Lower leg skin (tissue), 3 donors: ENCODE results near the gene FICD.

Source experiments
- CTCF ChIP-seq, 3 donors: fragments of 450-650 bp; IDR thresholded peaks; one replicate each; pipeline ENCODE4 v1.5.1; 2016; ENCODE audit warnings: antibody characterized with exemption in 3 of 3, mild to moderate bottlenecking in 3 of 3, moderate library complexity in 2 of 3
- POLR2A ChIP-seq, 2 donors: fragments of 450-650 bp; IDR thresholded peaks; one replicate each; pipeline ENCODE4 v1.6.1; 2016 to 2017; ENCODE audit warnings: antibody characterized with exemption in 2 of 2, mild to moderate bottlenecking in 1 of 2, moderate library complexity in 1 of 2

GRCh38 chr12:108563136-108563803 lies 48.2 kb downstream of the FICD start:
- TF ChIP-seq CTCF (IDR thresholded peaks at IDR 0.05) (peak in 1 of 3 donors; percentile 65), POLR2A (IDR thresholded peaks at IDR 0.05) (no peak)
